HG02642 (cell line): ENCODE data around the gene E2F4.

Experiments used
- ATAC-seq: cut with Tn5 transposase; IDR thresholded peaks from one replicate; pipeline ENCODE4 v1.9.1; 2021; ENCODE audit warnings: mild to moderate bottlenecking; ENCODE audit not compliant: unreplicated experiment, poor library complexity

Gene E2F4

DNA sequence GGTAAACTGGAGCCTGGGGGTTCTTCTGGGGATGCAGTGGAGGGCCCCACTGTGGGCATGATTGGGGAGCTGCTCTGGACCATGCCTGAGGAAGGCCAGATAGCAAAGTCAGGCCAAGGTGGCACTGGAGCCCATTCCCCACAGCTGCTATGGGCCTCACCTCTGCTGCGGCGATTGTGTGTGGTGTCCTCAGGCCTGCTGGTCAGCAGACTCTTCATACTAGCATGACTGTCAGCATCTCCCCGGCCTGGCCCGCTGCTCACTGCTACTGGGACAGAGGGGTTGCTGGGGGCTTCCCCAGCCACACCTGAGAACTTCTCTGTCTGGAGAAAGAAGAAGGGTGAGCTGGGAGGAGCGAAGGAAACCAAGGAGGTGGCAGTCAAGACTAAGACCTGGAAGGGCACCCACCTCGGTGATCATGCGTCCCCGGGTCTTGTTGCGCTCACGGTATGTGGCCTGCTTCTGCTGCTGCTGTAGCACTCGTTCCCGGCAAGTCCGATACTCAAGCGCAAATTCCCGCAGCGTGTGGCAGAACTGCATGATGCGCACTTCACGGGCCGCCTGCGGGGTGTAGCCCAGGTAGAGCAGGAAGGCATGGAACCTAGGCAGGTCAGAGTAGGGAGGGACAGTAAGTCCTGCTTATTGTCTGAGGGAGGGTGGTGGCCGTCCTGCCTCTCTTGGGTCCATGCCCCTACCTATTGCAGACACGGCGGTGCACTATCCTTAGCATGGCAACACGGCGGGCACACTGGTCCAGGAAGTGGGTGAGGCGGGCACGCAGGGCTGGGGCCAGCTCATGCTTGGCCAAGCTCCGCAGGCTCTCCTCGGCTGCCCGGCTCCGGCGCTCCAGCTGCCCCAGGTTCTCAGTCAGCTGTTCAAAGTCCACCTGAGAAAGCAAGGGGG, 38.2 kb downstream of the E2F4 start:
- ATAC-seq = no peak

GRCh38 chr16:67230809-67231660, 39.1 kb downstream of the E2F4 start:
- ATAC-seq = no peak

DNA sequence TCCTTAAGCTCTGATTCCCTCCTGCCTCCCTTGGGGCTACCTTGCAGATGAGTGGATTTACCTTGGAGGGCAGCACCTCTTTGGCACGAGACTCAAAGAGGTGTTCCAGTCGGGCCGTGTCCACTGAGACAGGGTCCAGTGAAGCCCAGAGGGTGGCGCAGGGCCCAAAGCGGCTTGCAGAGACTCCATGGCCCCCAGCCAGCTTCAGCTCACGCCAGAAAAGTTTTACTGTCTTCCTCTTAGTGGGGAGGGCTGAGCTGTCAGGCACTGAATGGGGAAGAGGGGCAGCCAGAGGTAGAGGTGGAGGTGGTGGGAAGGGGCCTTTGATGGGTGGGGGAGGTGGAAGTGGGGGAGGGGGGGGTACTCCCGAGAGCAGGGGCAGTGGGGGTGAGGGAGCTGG, 41.6 kb downstream of the E2F4 start:
- no peak for ATAC-seq

- no peak for ATAC-seq
Measured at GRCh38 chr16:67234180-67234597, 42.2 kb downstream of the E2F4 start.

- ATAC-seq = no peak
Measured at GRCh38 chr16:67235816-67236562, 44.0 kb downstream of the E2F4 start.

DNA sequence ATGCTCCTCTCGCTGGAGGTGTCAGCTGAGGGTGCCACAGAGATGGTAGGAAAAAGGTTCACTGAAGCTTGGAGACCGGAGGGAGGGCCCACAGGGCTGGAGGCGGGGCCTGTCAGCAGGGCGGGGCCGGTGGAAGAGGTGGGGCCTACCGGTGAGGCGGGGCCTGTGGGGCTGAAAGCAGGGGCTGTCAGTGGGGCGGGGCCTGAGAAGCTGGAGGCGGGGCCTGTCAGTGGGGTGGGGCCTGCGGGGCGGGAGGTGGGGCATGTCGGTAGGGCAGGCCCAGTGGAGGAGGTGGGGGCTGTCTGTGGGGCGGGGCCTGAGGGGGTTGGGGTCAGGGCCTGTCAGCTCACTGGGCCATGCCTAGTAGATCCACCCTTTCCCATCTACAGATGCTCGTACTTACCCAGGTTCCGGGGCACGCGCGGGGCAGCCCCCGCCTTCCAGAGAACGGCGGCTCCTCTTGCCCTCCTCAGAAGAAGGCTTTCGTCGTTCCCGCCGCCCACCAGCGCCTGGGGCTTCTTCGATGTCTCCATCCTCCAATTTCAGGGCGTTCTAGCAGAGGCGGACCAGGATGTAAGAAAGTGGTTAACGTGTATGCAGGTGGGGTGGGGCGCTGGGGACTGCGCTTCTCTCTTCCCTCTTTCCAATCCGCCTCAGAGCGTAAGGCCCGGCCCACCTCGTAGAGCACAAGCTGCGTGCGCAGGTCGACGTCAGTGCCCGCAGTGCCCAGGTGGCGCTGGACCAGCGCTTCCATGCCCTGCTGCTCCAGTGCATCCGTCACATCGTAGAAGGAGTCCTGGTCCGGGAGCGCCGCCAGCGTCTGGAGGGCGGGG, 44.8 kb downstream of the E2F4 start:
- no peak for ATAC-seq

- ATAC-seq = no peak
Measured at GRCh38 chr16:67237396-67238277, 45.7 kb downstream of the E2F4 start.

GRCh38 chr16:67238278-67238575, 46.3 kb downstream of the E2F4 start:
- ATAC-seq = no peak

GRCh38 chr16:67238806-67239470, 47.0 kb downstream of the E2F4 start:
- no peak for ATAC-seq

- no peak for ATAC-seq
Measured at GRCh38 chr16:67240506-67240905, 48.6 kb downstream of the E2F4 start.

DNA sequence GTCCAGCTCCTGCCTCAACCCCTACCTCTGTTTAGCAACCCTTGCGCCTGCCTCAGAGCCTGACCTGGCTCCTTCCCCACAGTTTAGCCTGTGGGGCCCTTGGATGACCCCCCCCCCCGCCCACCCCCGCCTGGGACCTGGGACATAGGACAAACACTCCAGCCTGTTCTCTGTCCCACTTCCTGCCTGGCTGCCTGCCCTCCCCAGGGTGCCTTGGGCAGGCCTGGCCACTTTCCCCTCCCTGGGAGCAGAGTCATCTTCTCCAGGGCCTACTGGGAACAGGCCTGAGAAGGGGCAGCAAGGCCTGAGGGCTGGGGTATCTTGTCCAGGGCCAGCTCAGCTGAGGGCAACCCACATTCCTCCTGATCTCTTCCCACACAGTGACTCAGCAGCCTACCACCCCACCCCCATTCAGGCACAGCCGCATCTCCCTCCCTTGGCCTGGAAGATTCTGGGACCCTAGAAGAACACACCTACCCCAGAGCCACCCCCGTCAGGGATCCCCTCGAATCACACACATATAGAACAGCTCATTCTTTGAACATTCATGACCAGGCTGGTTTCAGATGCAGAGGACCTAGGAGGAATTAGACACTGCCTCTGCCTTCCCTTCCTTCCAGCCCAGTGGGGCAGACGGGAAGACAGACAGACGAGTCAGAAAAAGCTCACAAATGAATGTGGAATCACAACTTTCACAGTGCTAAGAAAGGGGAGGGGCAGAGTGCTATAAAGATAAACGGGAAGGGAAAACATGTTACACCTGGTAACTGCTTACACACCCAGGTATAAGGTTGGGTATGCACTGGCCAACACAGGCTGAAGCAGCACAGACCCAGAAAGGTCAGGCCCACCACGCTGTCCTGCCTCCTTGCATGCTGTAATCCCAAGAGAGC, 49.3 kb downstream of the E2F4 start:
- ATAC-seq = no peak

GRCh38 chr16:67242138-67242730, 50.3 kb downstream of the E2F4 start:
- no peak for ATAC-seq

DNA sequence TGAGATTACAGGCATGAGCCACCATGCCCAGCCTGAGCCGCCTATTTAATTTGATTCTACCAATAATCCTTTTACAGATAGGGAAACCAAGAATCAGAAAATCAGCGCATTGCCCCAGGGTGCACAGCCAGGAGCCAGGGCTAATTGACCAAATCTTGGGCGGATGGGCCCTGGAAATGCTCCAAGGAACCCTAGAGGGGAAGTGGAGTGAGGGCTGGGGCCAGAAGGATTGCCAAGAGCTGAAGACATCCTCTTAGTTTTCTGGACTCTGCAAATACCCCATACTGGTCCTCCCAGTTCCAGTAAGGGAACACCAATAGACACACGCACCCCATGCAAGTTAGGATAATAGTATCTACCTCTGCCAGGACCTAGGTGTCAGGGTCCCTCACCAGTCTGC, 51.5 kb downstream of the E2F4 start:
- no peak for ATAC-seq

- ATAC-seq = peak; percentile 48
Measured at GRCh38 chr16:67244387-67245185, 52.6 kb downstream of the E2F4 start.

- no peak for ATAC-seq
Measured at GRCh38 chr16:67245186-67245585, 53.2 kb downstream of the E2F4 start.

GRCh38 chr16:67245674-67246080, 53.7 kb downstream of the E2F4 start:
- ATAC-seq = no peak
